Mucosa of descending colon (tissue), 3 donors: ENCODE results near the gene THRSP. TPM values are rescaled to one million over a fixed set of nuclear protein-coding genes. Genes with fewer than 3 reads are reported as not detected.

ENCODE experiments used
- ATAC-seq: fragments of 200-7000 bp; cut with Tn5 transposase; one replicate; pipeline ENCODE4 v1.9.1; 2020; ENCODE audit warnings: mild to moderate bottlenecking, moderate library complexity
- DNase-seq, 3 donors: peaks; one replicate each; pipeline ENCODE4 v3.0.0-alpha.2; 2020
- H3K36me3 ChIP-seq: fragments of 200-600 bp; one replicate; pipeline ENCODE4 v1.8.0; 2021; ENCODE audit warnings: low read depth, mild to moderate bottlenecking
- H3K4me1 ChIP-seq: fragments of 200-600 bp; one replicate; pipeline ENCODE4 v1.8.0; 2021; ENCODE audit warnings: low read depth, mild to moderate bottlenecking
- H3K4me3 ChIP-seq: fragments of 200-600 bp; one replicate; pipeline ENCODE4 v1.8.0; 2021; ENCODE audit warnings: mild to moderate bottlenecking
- H3K9me3 ChIP-seq: fragments of 200-600 bp; one replicate; pipeline ENCODE4 v1.8.0; 2021; ENCODE audit warnings: mild to moderate bottlenecking
- CTCF ChIP-seq: fragments of 200-600 bp; IDR thresholded peaks from one replicate; pipeline ENCODE4 v1.8.0; 2022; ENCODE audit warnings: antibody characterized with exemption, mild to moderate bottlenecking
- intact Hi-C, 2 donors: fragments of 100-400 bp; cut with DNase I in 1 of 2; cut with micrococcal nuclease in 1 of 2; formaldehyde crosslinking; loops; one replicate each; pipeline versions ENCODE4 v1.11.0 to v1.11.1; 2022; cut with DNase I, micrococcal nuclease
- total RNA-seq, 3 donors: library from RNA; stranded (reverse); fragmentation: NEBNext Ultra II Directional in 2 of 3; extraction: Animal tissue kit (Norgen Biotek cat#: 25700) in 2 of 3; gene quantifications; one replicate each; pipeline versions ENCODE4 v1.2.1 to v1.2.4, GENCODE V29; 2021 to 2023
- donor health status: DM: no; HTN: no; CAD: no; lungs with moderate emphysema.
- donor health status: DM: no; HTN: no; CAD: no.
- donor health status: DM: no; HTN: yes; CAD: no.

Gene THRSP
- total RNA-seq, 3 donors from 2014 or later = 0.41 to 0.51 TPM; not detected in 1

- no peak overlapping the region for H3K4me3 ChIP-seq
- H3K4me1 ChIP-seq = no peaks in the 10 kb centered on the region
- no peaks in the 10 kb centered on the region for H3K36me3 ChIP-seq
- no peak for ATAC-seq
- DNase-seq = no peak
- H3K9me3 ChIP-seq = no peaks in the 10 kb centered on the region
- no peak for TF ChIP-seq CTCF
- intact Hi-C loops = no loop called here
Observed at GRCh38 chr11:78097666-78098385, 34.2 kb downstream of the THRSP start.

GRCh38 chr11:78099666-78100065, 36.0 kb downstream of the THRSP start:
- intact Hi-C loops = no loop called here

GRCh38 chr11:78100261-78100660, 36.6 kb downstream of the THRSP start:
- Histone ChIP-seq H3K9me3 (no peaks in the 10 kb centered on the region), H3K4me1 (no peaks in the 10 kb centered on the region), H3K36me3 (no peaks in the 10 kb centered on the region), H3K4me3 (no peak overlapping the region)
- no peak for TF ChIP-seq CTCF
- no peak for DNase-seq
- intact Hi-C loops = no loop called here
- no peak for ATAC-seq

More at GRCh38 chr11:78099666-78100065, 36.0 kb downstream of the THRSP start:
- Histone ChIP-seq H3K4me1 (no peaks in the 10 kb centered on the region), H3K36me3 (no peaks in the 10 kb centered on the region), H3K4me3 (no peak overlapping the region), H3K9me3 (no peaks in the 10 kb centered on the region)
- TF ChIP-seq CTCF = no peak
- ATAC-seq = no peak
- no peak for DNase-seq

- no peak for ATAC-seq
- Histone ChIP-seq H3K4me1 (no peaks in the 10 kb centered on the region), H3K36me3 (no peaks in the 10 kb centered on the region), H3K9me3 (no peaks in the 10 kb centered on the region), H3K4me3 (no peak overlapping the region)
- TF ChIP-seq CTCF = no peak
- no peak for DNase-seq
- intact Hi-C loops = no loop called here
Observed at GRCh38 chr11:78100676-78101472, 37.2 kb downstream of the THRSP start.

DNA sequence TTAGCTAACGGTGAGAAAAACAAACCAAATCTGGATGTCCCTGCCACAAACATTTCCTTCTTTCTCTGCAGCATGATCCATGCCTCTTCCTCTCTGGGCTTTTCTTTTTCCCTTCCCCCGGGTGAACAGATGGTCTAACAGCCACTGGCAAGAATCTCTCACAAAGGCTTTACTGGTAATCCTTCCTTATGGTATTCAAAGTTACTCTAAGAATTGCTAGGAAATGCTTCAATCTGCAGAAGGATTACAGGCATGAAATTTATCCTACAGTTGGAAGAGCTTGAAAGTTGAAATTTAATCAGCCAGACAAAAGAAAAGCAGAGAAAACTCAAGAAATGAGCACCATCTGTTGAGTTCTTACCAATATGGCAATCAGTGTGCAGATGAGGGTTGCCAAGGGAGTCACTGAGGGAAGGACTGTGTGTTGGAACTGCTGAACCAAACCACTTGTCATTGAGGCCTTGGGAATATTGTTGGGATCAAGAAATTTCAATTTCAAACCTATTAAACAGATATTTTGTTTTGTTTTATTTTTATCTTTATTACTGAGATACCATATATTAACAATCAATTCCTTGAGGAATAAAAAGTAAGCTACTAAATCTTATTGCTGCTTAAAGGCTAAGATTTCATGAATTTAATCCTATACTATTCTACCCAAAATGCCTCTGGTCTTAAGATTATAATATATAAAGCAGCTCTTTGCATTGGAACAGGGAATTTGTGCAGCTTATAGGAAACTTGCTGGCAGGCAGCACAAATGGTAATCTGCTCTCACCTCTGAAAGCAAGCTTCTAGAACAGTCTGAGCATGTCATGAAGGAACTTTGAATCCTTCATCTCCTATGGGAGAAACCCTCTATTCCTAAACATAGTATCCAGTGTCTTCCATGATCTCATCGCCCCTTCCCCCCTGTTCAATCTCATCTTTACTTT, 45.7 kb downstream of the THRSP start:
- Histone ChIP-seq H3K36me3 (no peaks in the 10 kb centered on the region), H3K9me3 (no peaks in the 10 kb centered on the region), H3K4me1 (no peaks in the 10 kb centered on the region), H3K4me3 (no peak overlapping the region)
- DNase-seq (no peak), ATAC-seq (no peak)
- intact Hi-C loops = no loop called here
- TF ChIP-seq CTCF = no peak
